B cell (primary cell): ENCODE results near the gene ZNF683.

Experiments
- CTCF ChIP-seq: fragments of 200-600 bp; IDR thresholded peaks from one replicate; pipeline ENCODE4 v1.8.0; 2022; ENCODE audit warnings: antibody characterized with exemption, mild to moderate bottlenecking
- EZH2 ChIP-seq: IDR thresholded peaks from 2 replicates; pipeline ENCODE4 v1.6.1; 2012; ENCODE audit warnings: borderline replicate concordance, low read depth, mild to moderate bottlenecking, moderate library complexity, low read length; ENCODE audit not compliant: insufficient read depth, poor library complexity, severe bottlenecking

- no peak for TF ChIP-seq CTCF
- no peak for TF ChIP-seq EZH2
Observed at GRCh38 chr1:26404641-26405040, 32.1 kb upstream of the ZNF683 start.
